ENCODE data around the gene PLPPR2.
"Not testable (repeated sequence)": the region's sequence is repeated elsewhere in the genome, so short reads cannot be mapped to it uniquely, and the experiment has no call there.

The PLPPR2 gene

GRCh38 chr19:11331502-11331901 lies 23.7 kb upstream of the PLPPR2 start:
- no peaks in the 10 kb centered on the region for H3K27me3 ChIP-seq (ENCODE audit: insufficient read depth, low read length)
- no peak overlapping the region for H3K27ac ChIP-seq (ENCODE audit: low read length)
- H3K9me3 ChIP-seq (ENCODE audit: insufficient read depth, low read depth, low read length), result no peaks in the 10 kb centered on the region
- H3K4me1 ChIP-seq (ENCODE audit: insufficient read depth, low read length), result no peaks in the 10 kb centered on the region
- H3K36me3 ChIP-seq (ENCODE audit: insufficient read depth, low read depth, low read length), result peaks cover 13% of the 10 kb centered on the region
- H3K9ac ChIP-seq (ENCODE audit: low read depth, low read length), result no peak overlapping the region
- H3K4me3 ChIP-seq (ENCODE audit: low read length), result no peak overlapping the region

- H3K4me3 ChIP-seq (ENCODE audit: low read length), result no peak overlapping the region
- H3K9me3 ChIP-seq (ENCODE audit: insufficient read depth, low read depth, low read length), result no peaks in the 10 kb centered on the region
- no peaks in the 10 kb centered on the region for H3K4me1 ChIP-seq (ENCODE audit: insufficient read depth, low read length)
- H3K9ac ChIP-seq (ENCODE audit: low read depth, low read length), result no peak overlapping the region
- peaks cover 13% of the 10 kb centered on the region for H3K36me3 ChIP-seq (ENCODE audit: insufficient read depth, low read depth, low read length)
- H3K27ac ChIP-seq (ENCODE audit: low read length), result no peak overlapping the region
- no peaks in the 10 kb centered on the region for H3K27me3 ChIP-seq (ENCODE audit: insufficient read depth, low read length)
These were observed 22.4 kb upstream of the PLPPR2 start for GRCh38 chr19:11332822-11333221.

GRCh38 chr19:11333838-11334237 lies 21.4 kb upstream of the PLPPR2 start:
- not testable (repeated sequence) for H3K4me3 ChIP-seq (ENCODE audit: low read length); H3K27ac ChIP-seq (ENCODE audit: low read length); H3K4me1 ChIP-seq (ENCODE audit: insufficient read depth, low read length); H3K9ac ChIP-seq (ENCODE audit: low read depth, low read length); H3K9me3 ChIP-seq (ENCODE audit: insufficient read depth, low read depth, low read length); H3K27me3 ChIP-seq (ENCODE audit: insufficient read depth, low read length)
- peaks cover 13% of the 10 kb centered on the region for H3K36me3 ChIP-seq (ENCODE audit: insufficient read depth, low read depth, low read length)

- Histone ChIP-seq H3K27me3 (ENCODE audit: insufficient read depth, low read length) (no peaks in the 10 kb centered on the region), H3K9ac (ENCODE audit: low read depth, low read length) (no peak overlapping the region), H3K4me3 (ENCODE audit: low read length) (no peak overlapping the region), H3K9me3 (ENCODE audit: insufficient read depth, low read depth, low read length) (no peaks in the 10 kb centered on the region), H3K27ac (ENCODE audit: low read length) (no peak overlapping the region), H3K4me1 (ENCODE audit: insufficient read depth, low read length) (no peaks in the 10 kb centered on the region; the same call in 1 of the 2 replicates), H3K36me3 (ENCODE audit: insufficient read depth, low read depth, low read length) (peaks cover 13% of the 10 kb centered on the region)
These were observed 19.6 kb upstream of the PLPPR2 start for GRCh38 chr19:11335449-11336146.

GRCh38 chr19:11337080-11337479 lies 18.2 kb upstream of the PLPPR2 start:
- Histone ChIP-seq H3K9ac (ENCODE audit: low read depth, low read length) (no peak overlapping the region), H3K27ac (ENCODE audit: low read length) (no peak overlapping the region), H3K9me3 (ENCODE audit: insufficient read depth, low read depth, low read length) (no peaks in the 10 kb centered on the region), H3K4me3 (ENCODE audit: low read length) (no peak overlapping the region), H3K36me3 (ENCODE audit: insufficient read depth, low read depth, low read length) (peaks cover 13% of the 10 kb centered on the region), H3K27me3 (ENCODE audit: insufficient read depth, low read length) (no peaks in the 10 kb centered on the region), H3K4me1 (ENCODE audit: insufficient read depth, low read length) (no peaks in the 10 kb centered on the region; the same call in 1 of the 2 replicates)

- Histone ChIP-seq H3K9ac (ENCODE audit: low read depth, low read length) (no peak overlapping the region), H3K27me3 (ENCODE audit: insufficient read depth, low read length) (no peaks in the 10 kb centered on the region), H3K27ac (ENCODE audit: low read length) (no peak overlapping the region), H3K4me3 (ENCODE audit: low read length) (no peak overlapping the region), H3K36me3 (ENCODE audit: insufficient read depth, low read depth, low read length) (peaks cover 8% of the 10 kb centered on the region), H3K4me1 (ENCODE audit: insufficient read depth, low read length) (no peaks in the 10 kb centered on the region; the same call in 1 of the 2 replicates), H3K9me3 (ENCODE audit: insufficient read depth, low read depth, low read length) (no peaks in the 10 kb centered on the region)
These were observed 17.1 kb upstream of the PLPPR2 start for GRCh38 chr19:11338121-11338520.

GRCh38 chr19:11338569-11339253 lies 16.5 kb upstream of the PLPPR2 start:
- Histone ChIP-seq H3K9me3 (ENCODE audit: insufficient read depth, low read depth, low read length) (no peaks in the 10 kb centered on the region), H3K4me1 (ENCODE audit: insufficient read depth, low read length) (no peaks in the 10 kb centered on the region; the same call in 1 of the 2 replicates), H3K4me3 (ENCODE audit: low read length) (peak overlapping the region; percentile 79), H3K9ac (ENCODE audit: low read depth, low read length) (peak overlapping the region; percentile 69; the same call in 1 of the 2 replicates), H3K27me3 (ENCODE audit: insufficient read depth, low read length) (no peaks in the 10 kb centered on the region), H3K27ac (ENCODE audit: low read length) (no peak overlapping the region), H3K36me3 (ENCODE audit: insufficient read depth, low read depth, low read length) (peaks cover 8% of the 10 kb centered on the region)

- Histone ChIP-seq H3K9ac (ENCODE audit: low read depth, low read length) (peak within 1 kb of the TSS; percentile 69; the same call in 1 of the 2 replicates), H3K27me3 (ENCODE audit: insufficient read depth, low read length) (no peaks in the 10 kb centered on the region), H3K9me3 (ENCODE audit: insufficient read depth, low read depth, low read length) (no peaks in the 10 kb centered on the region), H3K4me1 (ENCODE audit: insufficient read depth, low read length) (no peaks in the 10 kb centered on the region; the same call in 1 of the 2 replicates), H3K36me3 (ENCODE audit: insufficient read depth, low read depth, low read length) (peaks cover 8% of the 10 kb centered on the region), H3K27ac (ENCODE audit: low read length) (no peak within 1 kb of the TSS), H3K4me3 (ENCODE audit: low read length) (peak within 1 kb of the TSS; percentile 79)
These were observed 15.8 kb upstream of the PLPPR2 start, which contains the start of gene RAB3D for GRCh38 chr19:11339254-11340098. Gene RAB3D, minus strand, starts transcription at chr19:11339657. Its CDS starts 2,258 bp downstream, at chr19:11337399.

GRCh38 chr19:11340099-11340467 lies 15.1 kb upstream of the PLPPR2 start:
- not testable (repeated sequence) for H3K27me3 ChIP-seq (ENCODE audit: insufficient read depth, low read length); H3K4me1 ChIP-seq (ENCODE audit: insufficient read depth, low read length); H3K36me3 ChIP-seq (ENCODE audit: insufficient read depth, low read depth, low read length); H3K9me3 ChIP-seq (ENCODE audit: insufficient read depth, low read depth, low read length); H3K27ac ChIP-seq (ENCODE audit: low read length); H3K9ac ChIP-seq (ENCODE audit: low read depth, low read length)
- H3K4me3 ChIP-seq (ENCODE audit: low read length), result peak overlapping the region; percentile 79; the same call in 1 of the 2 replicates

- Histone ChIP-seq H3K27ac (ENCODE audit: low read length) (no peak overlapping the region), H3K9ac (ENCODE audit: low read depth, low read length) (no peak overlapping the region), H3K4me3 (ENCODE audit: low read length) (no peak overlapping the region), H3K9me3 (ENCODE audit: insufficient read depth, low read depth, low read length) (no peaks in the 10 kb centered on the region), H3K4me1 (ENCODE audit: insufficient read depth, low read length) (peaks cover 4% of the 10 kb centered on the region), H3K27me3 (ENCODE audit: insufficient read depth, low read length) (no peaks in the 10 kb centered on the region), H3K36me3 (ENCODE audit: insufficient read depth, low read depth, low read length) (no peaks in the 10 kb centered on the region)
These were observed 12.8 kb upstream of the PLPPR2 start for GRCh38 chr19:11342429-11342828.

GRCh38 chr19:11345122-11345803 lies 10.0 kb upstream of the PLPPR2 start:
- H3K36me3 ChIP-seq (ENCODE audit: insufficient read depth, low read depth, low read length), result no peaks in the 10 kb centered on the region
- no peaks in the 10 kb centered on the region for H3K27me3 ChIP-seq (ENCODE audit: insufficient read depth, low read length)
- peak overlapping the region; percentile 96 for H3K4me3 ChIP-seq (ENCODE audit: low read length)
- H3K9ac ChIP-seq (ENCODE audit: low read depth, low read length), result peak overlapping the region; percentile 88; the same call in 1 of the 2 replicates
- H3K9me3 ChIP-seq (ENCODE audit: insufficient read depth, low read depth, low read length), result no peaks in the 10 kb centered on the region
- peaks cover 4% of the 10 kb centered on the region for H3K4me1 ChIP-seq (ENCODE audit: insufficient read depth, low read length)
- no peak overlapping the region for H3K27ac ChIP-seq (ENCODE audit: low read length)

Measured in iPS-20b (cell line).